Measurements from ENCODE around the gene DHX40.

DNA sequence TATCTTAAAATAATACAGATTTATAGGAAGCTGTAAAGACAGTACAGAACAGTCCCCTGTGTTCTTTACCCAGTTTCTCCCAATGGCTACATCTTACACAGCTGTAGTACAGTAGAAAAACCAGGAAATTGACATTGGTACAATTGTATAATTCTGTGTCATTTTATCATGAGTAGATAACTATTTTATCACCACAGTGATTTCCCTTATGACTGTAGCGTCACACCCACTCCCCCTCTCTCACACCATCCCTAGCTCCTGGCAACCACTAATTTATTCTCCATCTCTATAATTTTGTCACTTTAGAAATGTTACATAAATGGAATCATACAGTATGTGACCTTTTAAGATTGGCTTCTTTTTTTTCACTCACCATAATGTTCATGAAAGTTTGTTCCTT, 85.2 kb downstream of the DHX40 start:
- TF ChIP-seq POLR2A (IDR thresholded peaks at IDR 0.05): no peak
- TF ChIP-seq, protein P1, sequence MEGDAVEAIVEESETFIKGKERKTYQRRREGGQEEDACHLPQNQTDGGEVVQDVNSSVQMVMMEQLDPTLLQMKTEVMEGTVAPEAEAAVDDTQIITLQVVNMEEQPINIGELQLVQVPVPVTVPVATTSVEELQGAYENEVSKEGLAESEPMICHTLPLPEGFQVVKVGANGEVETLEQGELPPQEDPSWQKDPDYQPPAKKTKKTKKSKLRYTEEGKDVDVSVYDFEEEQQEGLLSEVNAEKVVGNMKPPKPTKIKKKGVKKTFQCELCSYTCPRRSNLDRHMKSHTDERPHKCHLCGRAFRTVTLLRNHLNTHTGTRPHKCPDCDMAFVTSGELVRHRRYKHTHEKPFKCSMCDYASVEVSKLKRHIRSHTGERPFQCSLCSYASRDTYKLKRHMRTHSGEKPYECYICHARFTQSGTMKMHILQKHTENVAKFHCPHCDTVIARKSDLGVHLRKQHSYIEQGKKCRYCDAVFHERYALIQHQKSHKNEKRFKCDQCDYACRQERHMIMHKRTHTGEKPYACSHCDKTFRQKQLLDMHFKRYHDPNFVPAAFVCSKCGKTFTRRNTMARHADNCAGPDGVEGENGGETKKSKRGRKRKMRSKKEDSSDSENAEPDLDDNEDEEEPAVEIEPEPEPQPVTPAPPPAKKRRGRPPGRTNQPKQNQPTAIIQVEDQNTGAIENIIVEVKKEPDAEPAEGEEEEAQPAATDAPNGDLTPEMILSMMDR (IDR thresholded peaks at IDR 0.05): no peak
